Natural killer cell (primary cell): Measurements from ENCODE around the gene INPP5K. TPM values are rescaled to one million over a fixed set of nuclear protein-coding genes. Genes with fewer than 3 reads are reported as not detected.
"Not testable (repeated sequence)": the region's sequence is repeated elsewhere in the genome, so short reads cannot be mapped to it uniquely, and the experiment has no call there.

Experiments
- ATAC-seq, 3 donors: fragments of 150-1000 bp in 2 of 3; fragments of 200-7000 bp in 1 of 3; cut with Tn5 transposase; 1 replicate in 1 of 3; 2 replicates in 2 of 3; pipeline ENCODE4 v1.10.0; 2021; ENCODE audit warnings: mild to moderate bottlenecking in 2 of 3, moderate library complexity in 2 of 3
- DNase-seq, 2 donors: peaks; one replicate each; pipeline versions ENCODE4 v3.0.0 to v3.0.0-alpha.2; 2013 to 2021; ENCODE audit warnings: mixed read lengths in 1 of 2
- H3K27ac ChIP-seq: one replicate; pipeline ENCODE4 v1.5.1; 2013; ENCODE audit warnings: mild to moderate bottlenecking, low read length
- H3K27me3 ChIP-seq: one replicate; pipeline ENCODE4 v1.6.1; 2013; ENCODE audit warnings: low read length; ENCODE audit not compliant: control insufficient read depth, insufficient read depth
- H3K36me3 ChIP-seq: one replicate; pipeline ENCODE4 v1.6.1; 2013; ENCODE audit warnings: low read length; ENCODE audit not compliant: control insufficient read depth, insufficient read depth
- H3K4me1 ChIP-seq: one replicate; pipeline ENCODE4 v1.6.1; 2013; ENCODE audit warnings: low read length; ENCODE audit not compliant: control insufficient read depth, insufficient read depth
- H3K4me3 ChIP-seq: one replicate; pipeline ENCODE4 v1.5.1; 2013; ENCODE audit warnings: low read length
- H3K9me3 ChIP-seq: one replicate; pipeline ENCODE4 v1.6.1; 2013; ENCODE audit warnings: low read length; ENCODE audit not compliant: control insufficient read depth, insufficient read depth
- H3K27ac Mint-ChIP-seq, 2 donors: one replicate each; pipeline ENCODE4 v1.8.0; 2022; ENCODE audit warnings: mild to moderate bottlenecking in 2 of 2, mixed read lengths in 2 of 2, moderate library complexity in 1 of 2
- H3K27me3 Mint-ChIP-seq, 2 donors: one replicate each; pipeline ENCODE4 v1.8.0; 2022; ENCODE audit warnings: low read depth in 2 of 2, mixed read lengths in 2 of 2
- H3K36me3 Mint-ChIP-seq: one replicate; pipeline ENCODE4 v1.8.0; 2022; ENCODE audit warnings: mixed read lengths
- H3K4me1 Mint-ChIP-seq, 2 donors: one replicate each; pipeline ENCODE4 v1.8.0; 2022; ENCODE audit warnings: mixed read lengths in 2 of 2
- H3K4me3 Mint-ChIP-seq: one replicate; pipeline ENCODE4 v1.8.0; 2022; ENCODE audit warnings: mild to moderate bottlenecking, moderate library complexity, mixed read lengths
- H3K9me3 Mint-ChIP-seq, 2 donors: one replicate each; pipeline ENCODE4 v1.8.0; 2022; ENCODE audit warnings: mixed read lengths in 2 of 2
- WGBS: methylation state at CpG from one replicate; pipeline ENCODE4 v1.1.7; 2013; ENCODE audit warnings: missing lambda C conversion rate; ENCODE audit not compliant: insufficient coverage; 5-methylcytosine and 5-hydroxymethylcytosine counted together
- intact Hi-C: fragments of 100-400 bp; cut with micrococcal nuclease; formaldehyde crosslinking; loops from one replicate; pipeline ENCODE4 v1.14.2; 2022
- total RNA-seq, 4 donors: library from RNA; stranded (reverse); fragments of 120-200 nt in 1 of 4; gene quantifications; one replicate each; pipeline versions ENCODE4 v1.2.3 to v1.2.4, GENCODE V29; 2013 to 2022
- TF ChIP-seq, protein P1 (sequence below): fragments of 200-600 bp; IDR thresholded peaks from one replicate; pipeline ENCODE4 v1.8.0; 2022; ENCODE audit warnings: antibody characterized with exemption

The INPP5K gene
- total RNA-seq, result 100 to 1,000 TPM; 278 to 317 (median 292) TPM
- total RNA-seq (2013), result 40.1 TPM

DNA sequence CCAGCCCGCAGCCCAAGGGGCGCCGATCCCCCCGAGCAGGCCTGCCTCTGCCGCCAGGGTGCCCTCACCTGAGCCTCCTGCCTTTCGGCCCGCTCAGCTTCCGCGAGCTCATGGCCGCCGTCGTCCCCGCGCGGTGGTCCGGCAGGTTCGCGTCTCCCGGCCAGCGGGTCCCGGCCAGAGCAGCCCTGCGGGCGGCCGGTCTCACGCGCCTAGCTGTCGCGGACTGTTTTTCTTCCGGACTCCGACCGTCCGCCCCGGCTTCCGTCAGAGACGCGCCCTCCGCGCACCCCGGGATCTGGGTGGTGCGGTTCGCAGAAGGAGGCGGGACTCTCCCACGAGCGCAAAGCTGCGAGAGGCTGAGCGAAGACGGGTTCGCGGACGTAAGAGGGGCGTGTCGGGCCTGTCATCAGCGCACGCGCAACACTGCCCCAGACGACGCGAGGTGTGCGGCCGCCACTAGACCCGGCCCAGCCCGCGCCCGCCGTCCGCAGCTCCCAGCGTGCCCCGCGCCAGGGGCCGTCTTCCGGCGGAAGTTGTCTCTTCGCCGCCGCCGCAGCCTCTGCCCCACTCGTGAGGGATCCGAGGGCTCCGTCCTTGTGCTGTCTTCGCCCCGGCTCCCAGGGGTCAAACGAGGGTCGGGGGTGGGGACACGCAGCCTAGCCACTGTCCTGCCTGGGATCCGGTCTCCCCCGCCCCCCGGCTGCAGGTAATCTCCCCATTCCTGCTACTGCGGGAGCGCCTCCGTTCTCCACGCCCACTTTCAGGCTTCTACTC lies at the start of gene INPP5K:
TSS of gene INPP5K (minus strand) at position 225 of the 774 bp plus-strand sequence. CDS start at position 112, 113 bp downstream.
- Mint-ChIP-seq H3K4me1 (peaks cover 11 to 23% of the 10 kb centered on the region in 2 donors), H3K27me3 (no peaks in the 10 kb centered on the region), H3K27ac (peak within 1 kb of the TSS; percentile 89 to 94), H3K36me3 (no peaks in the 10 kb centered on the region), H3K4me3 (peak within 1 kb of the TSS; percentile 95), H3K9me3 (no peaks in the 10 kb centered on the region)
- Histone ChIP-seq H3K27me3 (no peaks in the 10 kb centered on the region), H3K4me3 (peak within 1 kb of the TSS; percentile 96), H3K27ac (peak within 1 kb of the TSS; percentile 78), H3K9me3 (no peaks in the 10 kb centered on the region), H3K36me3 (peaks cover 15% of the 10 kb centered on the region), H3K4me1 (peaks cover 25% of the 10 kb centered on the region)
- WGBS, result under 1% methylated on average over 91 of the region's 91 CpGs
- peak; percentile 89 to 98 (median 89) for ATAC-seq
- intact Hi-C loops, result loop anchor here (1.0 to 5.0 kb wide), 3 partner anchors 46 to 111 kb away; partner anchors contain the start of genes CRK, PITPNA and SLC43A2
- peak; percentile 97 to 100 for DNase-seq
- TF ChIP-seq, protein P1, sequence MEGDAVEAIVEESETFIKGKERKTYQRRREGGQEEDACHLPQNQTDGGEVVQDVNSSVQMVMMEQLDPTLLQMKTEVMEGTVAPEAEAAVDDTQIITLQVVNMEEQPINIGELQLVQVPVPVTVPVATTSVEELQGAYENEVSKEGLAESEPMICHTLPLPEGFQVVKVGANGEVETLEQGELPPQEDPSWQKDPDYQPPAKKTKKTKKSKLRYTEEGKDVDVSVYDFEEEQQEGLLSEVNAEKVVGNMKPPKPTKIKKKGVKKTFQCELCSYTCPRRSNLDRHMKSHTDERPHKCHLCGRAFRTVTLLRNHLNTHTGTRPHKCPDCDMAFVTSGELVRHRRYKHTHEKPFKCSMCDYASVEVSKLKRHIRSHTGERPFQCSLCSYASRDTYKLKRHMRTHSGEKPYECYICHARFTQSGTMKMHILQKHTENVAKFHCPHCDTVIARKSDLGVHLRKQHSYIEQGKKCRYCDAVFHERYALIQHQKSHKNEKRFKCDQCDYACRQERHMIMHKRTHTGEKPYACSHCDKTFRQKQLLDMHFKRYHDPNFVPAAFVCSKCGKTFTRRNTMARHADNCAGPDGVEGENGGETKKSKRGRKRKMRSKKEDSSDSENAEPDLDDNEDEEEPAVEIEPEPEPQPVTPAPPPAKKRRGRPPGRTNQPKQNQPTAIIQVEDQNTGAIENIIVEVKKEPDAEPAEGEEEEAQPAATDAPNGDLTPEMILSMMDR, result no peak

DNA sequence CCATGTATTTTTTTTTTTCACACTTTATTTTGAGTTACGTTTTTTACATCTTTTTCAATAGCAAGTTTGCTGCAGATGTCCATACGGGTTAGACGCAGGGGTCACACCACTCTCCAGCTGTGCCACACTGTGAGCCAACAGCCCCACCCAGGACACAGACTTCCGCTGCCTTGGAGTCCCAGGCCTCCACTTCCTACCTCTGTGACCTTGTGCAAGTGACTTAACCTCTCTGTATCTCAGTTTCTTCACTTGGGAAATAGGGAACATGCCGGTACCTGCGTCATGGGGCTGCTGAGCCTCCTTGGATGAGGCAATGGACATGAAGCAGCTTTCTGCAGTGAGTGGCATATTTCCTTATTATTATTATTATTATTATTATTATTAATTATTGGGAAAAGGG lies 49.5 kb upstream of the INPP5K start:
- H3K27ac Mint-ChIP-seq, result no peak overlapping the region
- TF ChIP-seq, protein P1, result no peak
- Histone ChIP-seq H3K36me3 (no peaks in the 10 kb centered on the region), H3K27ac (no peak overlapping the region), H3K4me1 (peaks cover 31% of the 10 kb centered on the region), H3K4me3 (no peak overlapping the region), H3K9me3 (no peaks in the 10 kb centered on the region), H3K27me3 (no peaks in the 10 kb centered on the region)
- peaks cover 21 to 26% of the 10 kb centered on the region in 2 donors for H3K4me1 Mint-ChIP-seq
- H3K9me3 Mint-ChIP-seq, result no peaks in the 10 kb centered on the region
- H3K36me3 Mint-ChIP-seq, result no peaks in the 10 kb centered on the region
- no peak overlapping the region for H3K4me3 Mint-ChIP-seq
- ATAC-seq, result no peak
- intact Hi-C loops, result no loop called here
- DNase-seq, result no peak
- 88% methylated on average over 6 of the region's 6 CpGs for WGBS
- no peaks in the 10 kb centered on the region for H3K27me3 Mint-ChIP-seq

DNA sequence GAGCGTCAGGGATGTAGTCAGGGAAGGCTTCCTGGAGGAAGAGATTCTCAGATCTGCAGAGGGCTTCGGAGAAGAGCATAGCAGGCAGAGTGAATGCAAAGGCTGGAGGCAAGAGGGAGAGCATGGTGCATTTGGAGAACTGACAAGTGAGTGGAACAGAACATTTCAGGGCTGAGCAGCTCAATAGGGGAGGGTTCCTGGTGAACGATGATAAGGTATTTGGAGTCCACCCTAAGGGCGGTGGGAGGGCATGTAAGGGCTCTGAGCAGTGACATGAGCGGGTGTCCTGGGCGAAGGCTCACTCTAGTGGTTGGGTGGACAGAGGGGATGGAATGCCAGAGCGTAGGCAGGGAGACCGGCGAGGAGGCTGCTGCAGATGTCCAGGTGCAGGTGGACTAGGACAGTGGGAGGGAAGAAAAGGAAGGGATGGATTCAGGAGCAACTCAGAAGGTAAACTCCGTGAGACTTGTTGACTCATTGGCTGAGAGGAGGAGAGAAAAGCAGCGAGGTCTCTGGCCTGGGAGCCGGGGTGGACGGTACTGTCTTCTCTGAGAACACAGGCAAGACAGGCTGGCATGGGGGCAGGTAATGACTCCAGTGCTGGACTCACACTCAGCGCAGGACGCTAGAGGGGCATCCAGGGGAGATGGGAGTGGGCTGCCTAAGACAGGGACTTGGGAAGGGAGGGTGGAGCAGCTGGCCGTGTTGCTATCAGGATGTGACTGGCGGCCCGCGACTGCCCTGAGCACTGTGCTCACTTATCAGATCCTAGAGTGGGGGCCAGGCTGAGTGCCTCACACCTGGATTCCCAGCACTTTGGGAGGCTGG lies 47.6 kb upstream of the INPP5K start:
- 84% methylated on average over 19 of the region's 19 CpGs for WGBS
- no peaks in the 10 kb centered on the region for H3K36me3 Mint-ChIP-seq

DNA sequence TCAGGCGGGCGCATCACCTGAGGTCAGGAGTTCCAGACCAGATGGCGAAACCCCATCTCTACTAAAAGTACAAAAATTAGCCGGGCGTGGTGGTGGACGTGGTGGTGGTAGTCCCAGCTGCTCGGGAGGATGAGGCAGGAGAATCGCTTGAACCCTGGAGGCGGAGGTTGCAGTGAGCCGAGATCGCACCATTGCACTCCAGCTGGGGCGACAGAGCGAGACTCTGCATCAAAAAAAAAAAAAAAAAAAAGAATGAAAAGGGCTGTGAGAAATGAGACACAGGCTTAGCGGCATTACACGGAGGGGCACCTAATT lies 47.0 kb upstream of the INPP5K start:
- H3K9me3 Mint-ChIP-seq, H3K27me3 Mint-ChIP-seq, H3K36me3 Mint-ChIP-seq, H3K4me3 ChIP-seq, H3K9me3 ChIP-seq, DNase-seq, H3K27ac ChIP-seq, H3K36me3 ChIP-seq, H3K27me3 ChIP-seq, ATAC-seq, intact Hi-C loops: not testable (repeated sequence)
- peaks cover 32% of the 10 kb centered on the region for H3K4me1 ChIP-seq
- 91% methylated on average over 15 of the region's 15 CpGs for WGBS
- Mint-ChIP-seq H3K27ac (peak overlapping the region; percentile 77 to 85), H3K4me3 (peak overlapping the region; percentile 80), H3K4me1 (peaks cover 38 to 50% of the 10 kb centered on the region in 2 donors)

More for the DNA sequence above, 47.6 kb upstream of the INPP5K start:
- Mint-ChIP-seq H3K9me3 (no peaks in the 10 kb centered on the region), H3K4me3 (peak overlapping the region; percentile 71), H3K27ac (peak overlapping the region; percentile 77 to 85), H3K4me1 (peaks cover 37 to 44% of the 10 kb centered on the region in 2 donors), H3K27me3 (no peaks in the 10 kb centered on the region)
- intact Hi-C loops, result no loop called here
- peaks cover 32% of the 10 kb centered on the region for H3K4me1 ChIP-seq
- no peak overlapping the region for H3K4me3 ChIP-seq
- no peaks in the 10 kb centered on the region for H3K27me3 ChIP-seq
- no peak for DNase-seq
- H3K36me3 ChIP-seq, result no peaks in the 10 kb centered on the region
- H3K27ac ChIP-seq, result no peak overlapping the region
- TF ChIP-seq, protein P1, result no peak
- no peaks in the 10 kb centered on the region for H3K9me3 ChIP-seq
- no peak for ATAC-seq
